GM12878 (cell line): ENCODE data around the gene ASCC1. TPM values are rescaled to one million over a fixed set of nuclear protein-coding genes. Genes with fewer than 3 reads are reported as not detected.

ENCODE experiments used
- IRF4 ChIP-seq: IDR thresholded peaks from 2 replicates; pipeline ENCODE4 v1.6.1; 2011; ENCODE audit warnings: low read depth, low read length
- POU2F2 ChIP-seq: IDR thresholded peaks from 3 replicates; pipeline ENCODE4 v1.6.1; 2011; ENCODE audit warnings: low read depth, mild to moderate bottlenecking, low read length, borderline replicate concordance
- RAD21 ChIP-seq: IDR thresholded peaks from 2 replicates; pipeline ENCODE4 v1.6.1; 2011; ENCODE audit warnings: mild to moderate bottlenecking, low read depth, low read length, moderate library complexity; ENCODE audit not compliant: insufficient read depth
- RELA ChIP-seq: fragments of 450-650 bp; IDR thresholded peaks from 2 replicates; pipeline ENCODE4 v1.8.0; 2014; ENCODE audit warnings: borderline replicate concordance; ENCODE audit not compliant: partially characterized antibody
- REST ChIP-seq: IDR thresholded peaks from 2 replicates; pipeline ENCODE4 v1.6.1; 2012; ENCODE audit warnings: mild to moderate bottlenecking, low read depth, low read length
- SRF ChIP-seq, 2 experiments: IDR thresholded peaks; 2 replicates each; pipeline ENCODE4 v1.6.1; 2011; ENCODE audit warnings: low read depth in 2 of 2, low read length in 2 of 2, mild to moderate bottlenecking in 1 of 2, moderate library complexity in 1 of 2
- SUPT20H ChIP-seq: IDR thresholded peaks from 2 replicates; pipeline ENCODE4 v1.6.1; 2011; ENCODE audit warnings: low read depth, mild to moderate bottlenecking, low read length, moderate library complexity, borderline replicate concordance; ENCODE audit not compliant: control insufficient read depth
- SUZ12 ChIP-seq: fragments of 200-600 bp; sonication (generic); IDR thresholded peaks from one replicate; pipeline ENCODE4 v1.6.1; 2018; ENCODE audit warnings: antibody characterized with exemption, mild to moderate bottlenecking; ENCODE audit not compliant: unreplicated experiment
- ZBED1 ChIP-seq: IDR thresholded peaks from 2 replicates; pipeline ENCODE4 v1.6.1; 2016; ENCODE audit warnings: borderline replicate concordance
- ZNF274 ChIP-seq: IDR thresholded peaks from one replicate; pipeline ENCODE4 v1.8.0; 2011; ENCODE audit not compliant: insufficient read length, insufficient read depth
- ZSCAN29 ChIP-seq: fragments of 450-650 bp; IDR thresholded peaks from 2 replicates; pipeline ENCODE4 v1.6.1; 2017; ENCODE audit warnings: mild to moderate bottlenecking, moderate library complexity
- polyA plus RNA-seq, 11 experiments: library from polyadenylated mRNA; depleted of rRNA in 4 of 11; unstranded in 6 of 11; stranded (reverse) in 5 of 11; fragments of >200 nt; fragmentation: Nextera tagmentation in 4 of 11; fragmentation: Illumina TruSeq in 1 of 11; extraction: Ambion mirVana in 4 of 11; extraction: Trizol in 1 of 11; gene quantifications; 1 replicate in 1 of 11; 2 replicates in 10 of 11; pipeline versions ENCODE4 v1.2.1 to v1.2.3, GENCODE V29; 2011 to 2016; ENCODE audit warnings: inconsistent platforms in 2 of 11, missing spikeins in 2 of 11, low read depth in 1 of 11
- total RNA-seq, 4 experiments: library from RNA; depleted of rRNA in 3 of 4; stranded (reverse); fragments of >200 nt in 3 of 4; fragmentation: Illumina TruSeq in 1 of 4; extraction: Trizol in 1 of 4; gene quantifications; 2 replicates each; pipeline versions ENCODE4 v1.2.1 to v1.2.3, GENCODE V29; 2013 to 2021
- TF ChIP-seq, protein P1 (sequence below): fragments of 450-650 bp; formaldehyde crosslinking; IDR thresholded peaks from 2 replicates; pipeline ENCODE4 v1.5.0; 2022; ENCODE audit warnings: mild to moderate bottlenecking, missing genetic modification characterization

Gene ASCC1
- total and polyA plus RNA-seq, 10 of the 15 experiments (the other 5 are each of a cell fraction or from before 2014, with no cell fraction given), result 23.3 to 80.6 (median 42.8) TPM

GRCh38 chr10:72063703-72064391, 152.2 kb downstream of the ASCC1 start (continued):
- TF ChIP-seq, protein P1, sequence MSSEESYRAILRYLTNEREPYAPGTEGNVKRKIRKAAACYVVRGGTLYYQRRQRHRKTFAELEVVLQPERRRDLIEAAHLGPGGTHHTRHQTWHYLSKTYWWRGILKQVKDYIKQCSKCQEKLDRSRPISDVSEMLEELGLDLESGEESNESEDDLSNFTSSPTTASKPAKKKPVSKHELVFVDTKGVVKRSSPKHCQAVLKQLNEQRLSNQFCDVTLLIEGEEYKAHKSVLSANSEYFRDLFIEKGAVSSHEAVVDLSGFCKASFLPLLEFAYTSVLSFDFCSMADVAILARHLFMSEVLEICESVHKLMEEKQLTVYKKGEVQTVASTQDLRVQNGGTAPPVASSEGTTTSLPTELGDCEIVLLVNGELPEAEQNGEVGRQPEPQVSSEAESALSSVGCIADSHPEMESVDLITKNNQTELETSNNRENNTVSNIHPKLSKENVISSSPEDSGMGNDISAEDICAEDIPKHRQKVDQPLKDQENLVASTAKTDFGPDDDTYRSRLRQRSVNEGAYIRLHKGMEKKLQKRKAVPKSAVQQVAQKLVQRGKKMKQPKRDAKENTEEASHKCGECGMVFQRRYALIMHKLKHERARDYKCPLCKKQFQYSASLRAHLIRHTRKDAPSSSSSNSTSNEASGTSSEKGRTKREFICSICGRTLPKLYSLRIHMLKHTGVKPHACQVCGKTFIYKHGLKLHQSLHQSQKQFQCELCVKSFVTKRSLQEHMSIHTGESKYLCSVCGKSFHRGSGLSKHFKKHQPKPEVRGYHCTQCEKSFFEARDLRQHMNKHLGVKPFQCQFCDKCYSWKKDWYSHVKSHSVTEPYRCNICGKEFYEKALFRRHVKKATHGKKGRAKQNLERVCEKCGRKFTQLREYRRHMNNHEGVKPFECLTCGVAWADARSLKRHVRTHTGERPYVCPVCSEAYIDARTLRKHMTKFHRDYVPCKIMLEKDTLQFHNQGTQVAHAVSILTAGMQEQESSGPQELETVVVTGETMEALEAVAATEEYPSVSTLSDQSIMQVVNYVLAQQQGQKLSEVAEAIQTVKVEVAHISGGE, result no peak
- TF ChIP-seq RAD21, result no peak
- no peak for TF ChIP-seq ZBED1
- no peak for TF ChIP-seq SRF (IDR thresholded peaks at IDR 0.05; ENCODE audit: low read depth in 2 of 2, low read length in 2 of 2)
- no peak for TF ChIP-seq SUZ12
- TF ChIP-seq ZNF274, result no peak
- TF ChIP-seq REST, result no peak
- no peak for TF ChIP-seq SUPT20H
- TF ChIP-seq RELA, result no peak
- TF ChIP-seq ZSCAN29, result no peak
- no peak for TF ChIP-seq IRF4
- no peak for TF ChIP-seq POU2F2
